GM12865 (cell line): Measurements from ENCODE around the gene ARMC9.

ENCODE experiments used
- DNase-seq: peaks from one replicate; pipeline ENCODE4 v3.0.0; 2010; ENCODE audit warnings: low read depth
- H3K4me3 ChIP-seq: 2 replicates; pipeline ENCODE4 v1.5.1; 2011; ENCODE audit warnings: mild to moderate bottlenecking, low read depth, low read length, control low read depth
- CTCF ChIP-seq: IDR thresholded peaks from 2 replicates; pipeline ENCODE4 v1.5.1; 2011; ENCODE audit warnings: low read length, control low read depth, low read depth, inconsistent platforms; ENCODE audit not compliant: insufficient read depth; ENCODE audit errors: missing control alignments

The ARMC9 gene

GRCh38 chr2:231182513-231182899 is 15.9 kb upstream of the ARMC9 start:
- DNase-seq, result no peak
- no peak for TF ChIP-seq CTCF
- H3K4me3 ChIP-seq, result no peak overlapping the region

- no peak for TF ChIP-seq CTCF
- no peak for DNase-seq
- no peak overlapping the region for H3K4me3 ChIP-seq
Observed at GRCh38 chr2:231183851-231184250, 14.6 kb upstream of the ARMC9 start.

GRCh38 chr2:231184319-231184718 is 14.1 kb upstream of the ARMC9 start:
- TF ChIP-seq CTCF, result no peak
- DNase-seq, result no peak
- no peak overlapping the region for H3K4me3 ChIP-seq

- TF ChIP-seq CTCF, result no peak
- DNase-seq, result no peak
- no peak overlapping the region for H3K4me3 ChIP-seq
Observed at GRCh38 chr2:231185050-231185725, 13.2 kb upstream of the ARMC9 start.

GRCh38 chr2:231185886-231186285 is 12.5 kb upstream of the ARMC9 start:
- DNase-seq, result no peak
- no peak for TF ChIP-seq CTCF
- H3K4me3 ChIP-seq, result no peak overlapping the region

GRCh38 chr2:231186325-231186724 is 12.1 kb upstream of the ARMC9 start:
- no peak for DNase-seq
- no peak overlapping the region for H3K4me3 ChIP-seq
- no peak for TF ChIP-seq CTCF

- H3K4me3 ChIP-seq, result no peak overlapping the region
Observed at GRCh38 chr2:231187736-231188505, 10.5 kb upstream of the ARMC9 start.

More at GRCh38 chr2:231187736-231188505, 10.5 kb upstream of the ARMC9 start:
- no peak for TF ChIP-seq CTCF
- DNase-seq, result no peak
